ENCODE measurements around the gene PTPRJ.
"Not testable (repeated sequence)": the region's sequence is repeated elsewhere in the genome, so short reads cannot be mapped to it uniquely, and the experiment has no call there.

Gene PTPRJ

DNA sequence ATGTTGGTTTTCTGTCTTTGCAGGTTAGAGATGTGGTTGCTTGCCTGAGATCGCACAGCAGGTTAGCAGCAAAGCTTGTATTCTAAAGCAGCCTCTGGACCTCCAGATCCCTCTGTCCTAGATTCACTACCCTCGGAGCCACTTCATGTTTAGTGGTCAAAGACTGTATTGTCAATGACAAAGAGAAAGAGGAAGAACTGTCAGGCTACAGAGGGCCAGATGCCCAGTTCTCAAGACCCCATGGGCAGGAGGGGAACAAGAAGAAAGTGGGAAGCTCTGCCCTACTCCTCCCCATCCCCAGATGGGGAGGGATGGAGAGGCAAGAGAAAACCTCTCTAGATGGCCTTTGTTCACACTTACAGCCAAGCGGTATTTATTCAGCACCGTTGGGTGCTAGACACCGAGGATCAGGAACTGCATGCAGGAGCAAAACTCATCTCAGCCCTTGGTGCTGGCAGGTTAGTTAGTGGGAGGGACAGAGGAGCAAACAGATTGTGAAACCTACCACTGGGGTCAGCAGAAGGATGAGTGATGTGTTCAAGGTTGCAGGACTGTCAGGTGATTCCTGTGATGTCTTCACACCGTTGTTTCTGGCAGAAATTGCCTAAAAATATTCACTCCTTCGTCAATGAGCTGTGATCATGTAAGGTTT, 38.3 kb upstream of the PTPRJ start:
- no peak overlapping the region for H3K4me3 ChIP-seq (replicated peaks; ENCODE audit: low read depth, low read length)
- DNase-seq (ENCODE audit: extremely low read depth, insufficient read length): no peak
- TF ChIP-seq, protein P1, sequence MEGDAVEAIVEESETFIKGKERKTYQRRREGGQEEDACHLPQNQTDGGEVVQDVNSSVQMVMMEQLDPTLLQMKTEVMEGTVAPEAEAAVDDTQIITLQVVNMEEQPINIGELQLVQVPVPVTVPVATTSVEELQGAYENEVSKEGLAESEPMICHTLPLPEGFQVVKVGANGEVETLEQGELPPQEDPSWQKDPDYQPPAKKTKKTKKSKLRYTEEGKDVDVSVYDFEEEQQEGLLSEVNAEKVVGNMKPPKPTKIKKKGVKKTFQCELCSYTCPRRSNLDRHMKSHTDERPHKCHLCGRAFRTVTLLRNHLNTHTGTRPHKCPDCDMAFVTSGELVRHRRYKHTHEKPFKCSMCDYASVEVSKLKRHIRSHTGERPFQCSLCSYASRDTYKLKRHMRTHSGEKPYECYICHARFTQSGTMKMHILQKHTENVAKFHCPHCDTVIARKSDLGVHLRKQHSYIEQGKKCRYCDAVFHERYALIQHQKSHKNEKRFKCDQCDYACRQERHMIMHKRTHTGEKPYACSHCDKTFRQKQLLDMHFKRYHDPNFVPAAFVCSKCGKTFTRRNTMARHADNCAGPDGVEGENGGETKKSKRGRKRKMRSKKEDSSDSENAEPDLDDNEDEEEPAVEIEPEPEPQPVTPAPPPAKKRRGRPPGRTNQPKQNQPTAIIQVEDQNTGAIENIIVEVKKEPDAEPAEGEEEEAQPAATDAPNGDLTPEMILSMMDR (IDR thresholded peaks at IDR 0.05; ENCODE audit: insufficient read depth, low read length, poor library complexity, severe bottlenecking): no peak
- no peaks in the 10 kb centered on the region for H3K27me3 ChIP-seq (replicated peaks; ENCODE audit: control insufficient read depth, insufficient read depth, low read length)
- no peaks in the 10 kb centered on the region for H3K36me3 ChIP-seq (ENCODE audit: control insufficient read depth, insufficient read depth, low read length)

DNA sequence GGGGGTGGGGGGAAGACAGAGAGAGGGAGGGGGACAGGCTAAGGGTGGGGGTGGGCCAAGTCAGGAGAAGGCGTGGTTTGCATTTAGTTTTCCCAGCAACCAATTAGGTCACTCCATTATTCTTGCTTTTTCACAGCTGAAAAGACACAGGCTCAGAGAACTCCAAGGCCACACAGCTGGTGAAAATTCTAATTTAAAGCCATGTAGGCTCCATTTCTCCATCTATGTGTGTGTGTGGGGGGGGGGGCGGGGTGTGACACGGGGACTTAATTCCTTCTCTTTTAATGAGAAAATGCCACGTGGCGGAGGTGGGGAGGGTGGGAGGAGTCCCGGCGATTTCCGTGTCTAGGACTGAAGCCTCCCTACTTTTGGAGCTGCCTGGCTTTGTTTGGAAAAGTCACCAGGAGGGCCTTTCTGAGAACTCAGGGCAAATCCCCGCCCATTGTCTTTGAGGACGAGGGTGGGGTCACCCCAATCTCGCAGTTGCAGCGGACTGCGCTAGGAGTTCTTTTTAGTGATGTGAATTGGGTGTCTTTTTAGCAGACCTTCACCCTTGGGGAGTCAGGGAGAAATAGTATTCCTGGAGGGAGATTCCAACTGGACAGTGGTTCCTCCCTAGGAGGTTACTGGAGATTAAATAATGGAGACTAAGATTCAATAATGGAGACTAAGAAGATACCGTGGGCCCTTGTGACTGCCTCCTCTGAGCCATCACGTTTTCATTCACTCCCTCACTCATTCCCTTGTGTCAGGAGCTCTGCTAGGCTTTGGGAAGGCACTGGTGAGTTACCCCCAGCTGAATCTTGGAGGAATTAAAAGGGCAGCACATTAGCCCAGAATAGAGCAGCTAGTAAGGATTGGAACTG, 36.4 kb upstream of the PTPRJ start:
- no peaks in the 10 kb centered on the region for H3K27me3 ChIP-seq (replicated peaks; ENCODE audit: control insufficient read depth, insufficient read depth, low read length)
- H3K36me3 ChIP-seq (ENCODE audit: control insufficient read depth, insufficient read depth, low read length): no peaks in the 10 kb centered on the region
- H3K4me3 ChIP-seq (replicated peaks; ENCODE audit: low read depth, low read length): no peak overlapping the region
- no peak for DNase-seq (ENCODE audit: extremely low read depth, insufficient read length)
- TF ChIP-seq, protein P1 (IDR thresholded peaks at IDR 0.05; ENCODE audit: insufficient read depth, low read length, poor library complexity, severe bottlenecking): no peak

DNA sequence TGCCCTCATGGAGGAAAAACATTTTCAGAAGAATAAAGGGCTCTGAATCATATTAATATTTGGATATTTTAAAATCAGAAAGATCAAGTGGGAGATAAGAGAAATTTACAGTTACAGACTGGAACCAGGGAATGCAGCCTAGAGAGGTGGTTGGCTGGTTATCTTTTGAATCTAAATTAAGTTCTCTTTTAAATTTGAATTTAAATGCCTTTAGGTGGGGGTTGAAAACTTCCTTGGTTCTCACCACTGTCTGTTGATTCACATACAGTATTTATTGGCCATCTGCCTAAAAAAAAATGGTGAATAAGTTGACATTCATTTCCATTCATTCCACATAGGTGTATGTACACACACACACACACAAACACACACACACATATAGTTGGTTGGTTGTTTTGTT, 35.7 kb upstream of the PTPRJ start:
- DNase-seq (ENCODE audit: extremely low read depth, insufficient read length): no peak
- Histone ChIP-seq H3K36me3 (ENCODE audit: control insufficient read depth, insufficient read depth, low read length) (no peaks in the 10 kb centered on the region), H3K27me3 (replicated peaks; ENCODE audit: control insufficient read depth, insufficient read depth, low read length) (no peaks in the 10 kb centered on the region), H3K4me3 (replicated peaks; ENCODE audit: low read depth, low read length) (no peak overlapping the region)
- TF ChIP-seq, protein P1 (IDR thresholded peaks at IDR 0.05; ENCODE audit: insufficient read depth, low read length, poor library complexity, severe bottlenecking): no peak

DNA sequence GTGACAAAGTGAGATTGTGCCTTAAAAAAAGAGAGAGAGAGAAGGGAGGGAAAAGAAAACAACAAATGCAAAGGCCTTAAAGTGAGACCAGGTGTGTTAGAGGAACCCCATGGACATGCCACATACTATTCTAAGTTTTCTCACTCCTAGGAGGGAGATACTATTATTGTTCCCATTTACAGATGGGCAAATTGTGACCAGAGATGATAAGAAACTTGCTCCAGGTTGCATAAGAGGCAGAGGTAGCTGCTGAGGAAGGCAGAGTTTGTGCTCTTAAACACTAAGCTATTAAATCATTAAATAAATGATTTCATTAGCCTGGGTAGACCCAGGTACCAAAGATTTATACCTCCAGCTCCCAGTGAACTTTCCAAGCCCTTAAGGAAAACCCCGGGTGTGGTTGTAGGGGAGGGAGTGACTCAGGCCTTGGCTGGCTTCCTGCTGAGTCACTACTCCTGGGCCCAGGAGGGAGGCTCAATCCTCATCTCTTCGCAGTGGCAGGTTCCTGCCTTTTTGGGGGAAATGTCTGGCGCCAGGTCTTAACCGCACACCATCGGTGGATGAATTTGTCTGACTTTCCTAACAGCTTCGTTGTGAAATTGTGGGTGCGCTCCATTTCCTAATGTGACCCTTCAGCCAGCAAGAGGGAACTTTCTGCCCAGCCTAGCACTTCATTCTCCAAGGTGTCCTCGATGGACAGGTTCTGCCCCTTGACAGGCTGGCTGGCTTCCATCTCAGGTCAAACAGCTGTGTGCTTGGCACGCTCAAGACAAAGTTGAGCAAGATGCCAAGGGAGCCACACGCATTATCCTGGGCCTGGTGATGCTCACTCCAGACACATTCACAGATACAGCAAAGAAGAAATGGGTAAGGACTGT, 33.4 kb upstream of the PTPRJ start:
- no peaks in the 10 kb centered on the region for H3K27me3 ChIP-seq (replicated peaks; ENCODE audit: control insufficient read depth, insufficient read depth, low read length)
- no peaks in the 10 kb centered on the region for H3K36me3 ChIP-seq (ENCODE audit: control insufficient read depth, insufficient read depth, low read length)
- DNase-seq (ENCODE audit: extremely low read depth, insufficient read length): no peak
- no peak overlapping the region for H3K4me3 ChIP-seq (replicated peaks; ENCODE audit: low read depth, low read length)
- TF ChIP-seq, protein P1 (IDR thresholded peaks at IDR 0.05; ENCODE audit: insufficient read depth, low read length, poor library complexity, severe bottlenecking): no peak

DNA sequence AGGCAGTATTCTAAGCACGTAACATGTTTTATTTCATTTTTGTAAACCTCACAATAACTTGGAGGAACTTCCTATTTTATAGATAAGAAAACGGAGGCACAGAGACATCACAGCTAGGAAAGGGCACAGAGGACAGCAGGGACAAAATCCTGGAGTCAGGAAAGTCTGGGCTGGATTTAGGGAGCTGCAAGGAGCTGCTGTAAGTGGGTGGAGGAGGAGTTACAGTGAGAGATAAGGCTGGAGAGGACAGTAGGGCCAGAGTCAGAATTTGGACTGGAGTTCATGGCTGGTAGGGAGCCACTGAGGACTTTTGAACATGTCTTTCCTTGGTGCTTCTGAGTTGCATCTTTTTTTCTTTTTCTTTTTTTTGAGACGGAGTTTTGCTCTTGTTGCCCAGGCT, 32.2 kb upstream of the PTPRJ start:
- H3K27me3 ChIP-seq (replicated peaks; ENCODE audit: control insufficient read depth, insufficient read depth, low read length): no peaks in the 10 kb centered on the region
- TF ChIP-seq, protein P1 (IDR thresholded peaks at IDR 0.05; ENCODE audit: insufficient read depth, low read length, poor library complexity, severe bottlenecking): no peak
- DNase-seq (ENCODE audit: extremely low read depth, insufficient read length): no peak
- no peaks in the 10 kb centered on the region for H3K36me3 ChIP-seq (ENCODE audit: control insufficient read depth, insufficient read depth, low read length)
- H3K4me3 ChIP-seq (replicated peaks; ENCODE audit: low read depth, low read length): no peak overlapping the region

DNA sequence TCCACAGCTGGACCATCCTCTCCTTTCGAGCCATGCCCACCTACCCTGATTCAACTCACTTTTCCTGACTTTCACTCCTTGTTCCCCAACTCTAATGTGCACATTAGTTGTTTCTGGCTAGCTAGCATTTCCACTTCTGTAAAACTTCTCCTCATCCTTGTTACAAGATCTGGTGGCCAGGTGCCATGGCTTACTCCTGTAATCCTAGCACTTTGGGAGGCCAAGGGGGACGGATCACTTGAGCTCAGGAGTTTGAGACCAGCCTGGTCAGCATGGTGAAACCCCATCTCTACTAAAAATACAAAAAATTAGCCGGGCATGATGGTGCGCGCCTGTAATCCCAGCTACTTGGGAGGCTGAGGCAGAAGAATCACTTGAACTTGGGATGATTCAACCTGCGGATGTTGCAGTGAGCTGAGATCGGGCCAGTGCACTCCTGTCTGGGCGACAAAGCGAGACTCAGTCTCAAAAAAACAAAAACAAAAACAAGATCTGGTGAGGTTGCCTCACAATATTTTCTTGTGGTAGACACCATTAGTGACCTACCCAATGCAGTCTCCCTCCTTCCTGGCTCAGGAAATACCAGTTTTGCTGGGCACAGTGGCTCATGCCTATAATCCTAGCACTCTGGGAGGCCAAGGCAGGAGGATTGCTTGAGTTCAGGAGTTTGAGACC, 31.2 kb upstream of the PTPRJ start:
- not testable (repeated sequence) for H3K4me3 ChIP-seq (replicated peaks; ENCODE audit: low read depth, low read length); H3K27me3 ChIP-seq (replicated peaks; ENCODE audit: control insufficient read depth, insufficient read depth, low read length); H3K36me3 ChIP-seq (ENCODE audit: control insufficient read depth, insufficient read depth, low read length); DNase-seq (ENCODE audit: extremely low read depth, insufficient read length)

Measured in GM06990 (cell line).